Endothelial cell of umbilical vein (primary cell): ENCODE data around the gene KAT2B. TPM values are rescaled to one million over a fixed set of nuclear protein-coding genes. Genes with fewer than 3 reads are reported as not detected.

Experiments
- BruUV-seq: library from RNA; stranded (reverse); fragments of 400-500 nt; replicated peaks from 2 replicates; lab custom pipeline; 2021; lab: Mats Ljungman, UMichigan
- CTCF ChIA-PET: fragments of 300-600, 350-600 bp; sonication (Branson Sonifier 250); formaldehyde crosslinking; loops from one replicate; lab custom pipeline; 2021; ENCODE audit warnings: antibody characterized with exemption, inconsistent platforms; lab: Charles Lee
- POLR2A ChIA-PET: fragments of 300-600, 350-600 bp; sonication (Branson Sonifier 250); formaldehyde crosslinking; loops from one replicate; lab custom pipeline; 2021; ENCODE audit warnings: antibody characterized with exemption, inconsistent platforms; lab: Charles Lee
- DNase-seq: peaks from one replicate; pipeline ENCODE4 v3.0.0-alpha.2; 2011; ENCODE audit warnings: low read depth, low spot score
- FAIRE-seq: peaks from 2 replicates; lab custom pipeline; 2011; peaks lifted over from hg19 to GRCh38; lab: Jason Lieb, UNC
- H2AFZ ChIP-seq: 2 replicates; pipeline ENCODE4 v1.6.0; 2012; ENCODE audit warnings: low read depth, low read length, control low read depth, inconsistent platforms
- H3K27ac ChIP-seq: 2 replicates; pipeline ENCODE4 v1.5.1; 2011; ENCODE audit warnings: low read depth, mild to moderate bottlenecking, control low read depth, low read length, moderate library complexity; ENCODE audit not compliant: insufficient read depth
- H3K27me3 ChIP-seq, 2 experiments: 2 replicates each; pipeline versions ENCODE4 v1.6.0 to v1.6.1; 2011; ENCODE audit warnings: low read length in 2 of 2, mixed read lengths in 1 of 2; ENCODE audit not compliant: control insufficient read depth in 2 of 2, insufficient read depth in 2 of 2
- H3K36me3 ChIP-seq, 2 experiments: 2 replicates in 1 of 2; 3 replicates in 1 of 2; pipeline ENCODE4 v1.5.1; 2011; ENCODE audit warnings: low read length in 2 of 2, mild to moderate bottlenecking in 1 of 2, moderate library complexity in 1 of 2; ENCODE audit not compliant: control insufficient read depth in 2 of 2, insufficient read depth in 2 of 2; ENCODE audit errors: extremely low read depth in 1 of 2
- H3K4me1 ChIP-seq: 3 replicates; pipeline ENCODE4 v1.5.1; 2011; ENCODE audit warnings: mild to moderate bottlenecking, low read length; ENCODE audit not compliant: control insufficient read depth, insufficient read depth; ENCODE audit errors: extremely low read depth
- H3K4me2 ChIP-seq: 2 replicates; pipeline ENCODE4 v1.6.1; 2011; ENCODE audit warnings: low read length, control low read depth, mixed read lengths; ENCODE audit not compliant: insufficient read depth
- H3K4me3 ChIP-seq, 3 experiments: fragments of 200-600 bp in 1 of 3; sonication (generic), shearing (Covaris generic) in 1 of 3; replicated peaks in 1 of 3; 2 replicates each; pipeline ENCODE4 v1.5.1; 2011 to 2016; ENCODE audit warnings: control low read depth in 3 of 3, low read length in 3 of 3, mild to moderate bottlenecking in 2 of 3, inconsistent platforms in 1 of 3, low read depth in 1 of 3, moderate library complexity in 1 of 3; ENCODE audit not compliant: insufficient read depth in 1 of 3
- H3K79me2 ChIP-seq: 2 replicates; pipeline ENCODE4 v1.6.0; 2012; ENCODE audit warnings: low read length, inconsistent platforms; ENCODE audit not compliant: control insufficient read depth, insufficient read depth
- H3K9ac ChIP-seq: replicated peaks from 2 replicates; pipeline ENCODE3; 2011; ENCODE audit warnings: low read length, control low read depth; ENCODE audit not compliant: insufficient read depth; ENCODE audit errors: extremely low read depth
- H3K9me1 ChIP-seq: replicated peaks from 3 replicates; pipeline ENCODE4 v1.6.0; 2011; ENCODE audit warnings: mild to moderate bottlenecking, low read length; ENCODE audit not compliant: control insufficient read depth, insufficient read depth; ENCODE audit errors: extremely low read depth
- H3K9me3 ChIP-seq: replicated peaks from 2 replicates; pipeline ENCODE4 v1.5.1; 2012; ENCODE audit warnings: low read length, inconsistent platforms; ENCODE audit not compliant: control insufficient read depth, insufficient read depth
- H4K20me1 ChIP-seq: replicated peaks from 2 replicates; pipeline ENCODE3; 2011; ENCODE audit warnings: mild to moderate bottlenecking, low read length; ENCODE audit not compliant: control insufficient read depth, insufficient read depth; ENCODE audit errors: extremely low read depth
- EZH2 ChIP-seq: IDR thresholded peaks from 2 replicates; pipeline ENCODE4 v1.6.1; 2012; ENCODE audit warnings: borderline replicate concordance, low read depth, mild to moderate bottlenecking, moderate library complexity, low read length, inconsistent platforms; ENCODE audit not compliant: severe bottlenecking
- FOS ChIP-seq: IDR thresholded peaks from 2 replicates; pipeline ENCODE4 v1.6.1; 2011; ENCODE audit warnings: mild to moderate bottlenecking, low read length, moderate library complexity, borderline replicate concordance; ENCODE audit not compliant: insufficient read depth
- GATA2 ChIP-seq: IDR thresholded peaks from 2 replicates; pipeline ENCODE4 v1.7.0; 2011; ENCODE audit warnings: low read depth, mild to moderate bottlenecking, moderate library complexity, mixed read lengths, low read length; ENCODE audit not compliant: insufficient read length, insufficient read depth
- JUN ChIP-seq: IDR thresholded peaks from 2 replicates; pipeline ENCODE4 v1.6.1; 2011; ENCODE audit warnings: borderline replicate concordance, low read depth; ENCODE audit not compliant: insufficient read length, insufficient read depth
- MAX ChIP-seq: IDR thresholded peaks from 2 replicates; pipeline ENCODE4 v1.6.1; 2011; ENCODE audit not compliant: insufficient read depth, insufficient read length
- MYC ChIP-seq: IDR thresholded peaks from one replicate; pipeline ENCODE4 v1.6.1; 2011; ENCODE audit warnings: mild to moderate bottlenecking, low read depth, low read length
- POLR2A ChIP-seq: IDR thresholded peaks from 2 replicates; pipeline ENCODE4 v1.6.1; 2012; ENCODE audit warnings: low read depth, mild to moderate bottlenecking, control low read depth, low read length
- POLR2AphosphoS5 ChIP-seq: IDR thresholded peaks from 2 replicates; pipeline ENCODE4 v1.6.1; 2012; ENCODE audit warnings: low read depth, mild to moderate bottlenecking, control low read depth, low read length, moderate library complexity; ENCODE audit not compliant: insufficient read depth
- dilution Hi-C: fragments of 300-500 bp; cut with MboI; formaldehyde crosslinking; loops from one replicate; pipeline ENCODE4 v1.15.0; 2019; ENCODE audit warnings: low sequenced_read_pairs; ENCODE audit not compliant: extremely low pct_ligation_motif_present
- intact Hi-C: fragments of 100-400 bp; cut with micrococcal nuclease; formaldehyde crosslinking; loops from one replicate; pipeline ENCODE4 v1.10.0; 2022
- polyA plus RNA-seq, 4 experiments: library from polyadenylated mRNA; depleted of rRNA in 3 of 4; stranded (reverse) in 3 of 4; unstranded in 1 of 4; fragments of >200 nt; gene quantifications; 2 replicates each; pipeline versions ENCODE4 v1.2.1 to v1.2.3, GENCODE V29; 2011 to 2012; ENCODE audit warnings: missing spikeins in 1 of 4
- total RNA-seq: library from RNA; stranded (reverse); gene quantifications from 2 replicates; pipeline ENCODE4 v1.2.3, GENCODE V29; 2021
- TF ChIP-seq, protein P1 (sequence below), 2 donors: IDR thresholded peaks; 1 replicate in 1 of 2; 2 replicates in 1 of 2; pipeline ENCODE4 v1.5.1; 2011; ENCODE audit warnings: low read length in 2 of 2, mild to moderate bottlenecking in 2 of 2, moderate library complexity in 2 of 2, control low read depth in 1 of 2, inconsistent platforms in 1 of 2, low read depth in 1 of 2; ENCODE audit not compliant: insufficient read depth in 1 of 2; ENCODE audit errors: extremely low read depth in 1 of 2

The KAT2B gene
- total and polyA plus RNA-seq, 2 donors (not counting 3 experiments of a cell fraction or from before 2014, with no cell fraction given), result 2.6 to 11.0 TPM

GRCh38 chr3:20101041-20101440 is 60.8 kb downstream of the KAT2B start:
- ChIA-PET CTCF (no interaction called here), POLR2A (no interaction called here)
- Histone ChIP-seq H2AFZ (no peak overlapping the region), H3K4me3 (no peak overlapping the region), H4K20me1 (no peaks in the 10 kb centered on the region), H3K36me3 (no peaks in the 10 kb centered on the region), H3K79me2 (no peaks in the 10 kb centered on the region), H3K9me3 (no peaks in the 10 kb centered on the region), H3K9me1 (no peaks in the 10 kb centered on the region), H3K9ac (no peak overlapping the region), H3K4me2 (no peak overlapping the region), H3K27ac (no peak overlapping the region), H3K27me3 (no peaks in the 10 kb centered on the region), H3K4me1 (no peaks in the 10 kb centered on the region)
- dilution Hi-C loops, result no loop called here
- FAIRE-seq (no peak), DNase-seq (no peak)
- intact Hi-C loops, result no loop called here
- TF ChIP-seq EZH2 (no peak), MAX (no peak), POLR2A (no peak), MYC (no peak), POLR2AphosphoS5 (no peak), FOS (no peak), GATA2 (no peak), JUN (no peak)
- TF ChIP-seq, protein P1, sequence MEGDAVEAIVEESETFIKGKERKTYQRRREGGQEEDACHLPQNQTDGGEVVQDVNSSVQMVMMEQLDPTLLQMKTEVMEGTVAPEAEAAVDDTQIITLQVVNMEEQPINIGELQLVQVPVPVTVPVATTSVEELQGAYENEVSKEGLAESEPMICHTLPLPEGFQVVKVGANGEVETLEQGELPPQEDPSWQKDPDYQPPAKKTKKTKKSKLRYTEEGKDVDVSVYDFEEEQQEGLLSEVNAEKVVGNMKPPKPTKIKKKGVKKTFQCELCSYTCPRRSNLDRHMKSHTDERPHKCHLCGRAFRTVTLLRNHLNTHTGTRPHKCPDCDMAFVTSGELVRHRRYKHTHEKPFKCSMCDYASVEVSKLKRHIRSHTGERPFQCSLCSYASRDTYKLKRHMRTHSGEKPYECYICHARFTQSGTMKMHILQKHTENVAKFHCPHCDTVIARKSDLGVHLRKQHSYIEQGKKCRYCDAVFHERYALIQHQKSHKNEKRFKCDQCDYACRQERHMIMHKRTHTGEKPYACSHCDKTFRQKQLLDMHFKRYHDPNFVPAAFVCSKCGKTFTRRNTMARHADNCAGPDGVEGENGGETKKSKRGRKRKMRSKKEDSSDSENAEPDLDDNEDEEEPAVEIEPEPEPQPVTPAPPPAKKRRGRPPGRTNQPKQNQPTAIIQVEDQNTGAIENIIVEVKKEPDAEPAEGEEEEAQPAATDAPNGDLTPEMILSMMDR (IDR thresholded peaks at IDR 0.05; ENCODE audit: extremely low read depth in 1 of 2, insufficient read depth in 1 of 2, low read depth in 1 of 2, low read length in 2 of 2), result no peak
- BruUV-seq, result no TSS peak
